ENCODE data around the gene ARHGAP26.

DNA sequence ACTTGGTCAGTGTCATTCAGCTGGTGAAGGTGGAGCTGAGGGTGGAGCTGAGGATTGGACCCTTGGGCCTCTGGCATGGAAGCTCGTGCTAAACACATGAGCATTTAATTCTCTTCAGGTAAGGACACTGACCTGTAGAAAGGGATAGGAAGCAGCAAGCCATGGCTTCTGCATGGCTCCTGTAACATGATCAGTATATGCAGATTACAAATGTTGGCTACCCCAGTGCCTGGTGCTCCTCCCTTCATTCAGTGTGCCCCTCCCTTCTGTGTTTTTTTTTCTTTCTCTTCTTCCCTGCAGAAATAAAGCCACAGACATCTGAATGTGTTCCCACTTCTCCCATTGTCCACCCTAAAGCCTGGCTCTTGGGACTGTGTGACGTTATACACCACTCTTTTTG, 52.9 kb downstream of the ARHGAP26 start:
- no peak for TF ChIP-seq EZH2 (IDR thresholded peaks at IDR 0.05; ENCODE audit: low read length)
- TF ChIP-seq, protein P1, sequence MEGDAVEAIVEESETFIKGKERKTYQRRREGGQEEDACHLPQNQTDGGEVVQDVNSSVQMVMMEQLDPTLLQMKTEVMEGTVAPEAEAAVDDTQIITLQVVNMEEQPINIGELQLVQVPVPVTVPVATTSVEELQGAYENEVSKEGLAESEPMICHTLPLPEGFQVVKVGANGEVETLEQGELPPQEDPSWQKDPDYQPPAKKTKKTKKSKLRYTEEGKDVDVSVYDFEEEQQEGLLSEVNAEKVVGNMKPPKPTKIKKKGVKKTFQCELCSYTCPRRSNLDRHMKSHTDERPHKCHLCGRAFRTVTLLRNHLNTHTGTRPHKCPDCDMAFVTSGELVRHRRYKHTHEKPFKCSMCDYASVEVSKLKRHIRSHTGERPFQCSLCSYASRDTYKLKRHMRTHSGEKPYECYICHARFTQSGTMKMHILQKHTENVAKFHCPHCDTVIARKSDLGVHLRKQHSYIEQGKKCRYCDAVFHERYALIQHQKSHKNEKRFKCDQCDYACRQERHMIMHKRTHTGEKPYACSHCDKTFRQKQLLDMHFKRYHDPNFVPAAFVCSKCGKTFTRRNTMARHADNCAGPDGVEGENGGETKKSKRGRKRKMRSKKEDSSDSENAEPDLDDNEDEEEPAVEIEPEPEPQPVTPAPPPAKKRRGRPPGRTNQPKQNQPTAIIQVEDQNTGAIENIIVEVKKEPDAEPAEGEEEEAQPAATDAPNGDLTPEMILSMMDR (optimal IDR thresholded peaks at IDR 0.05 in 1 of 3, IDR thresholded peaks at IDR 0.05 in 1 of 3, conservative IDR thresholded peaks at IDR 0.05 in 1 of 3; ENCODE audit: extremely low read depth in 1 of 3, insufficient read depth in 2 of 3, low read length in 3 of 3), result no peak

Measured in keratinocyte (primary cell).